HG03565 (cell line): ENCODE data around the gene MAP4K2.

ENCODE experiments used
- ATAC-seq: cut with Tn5 transposase; IDR thresholded peaks from one replicate; pipeline ENCODE4 v1.9.1; 2021; ENCODE audit warnings: mild to moderate bottlenecking, moderate library complexity; ENCODE audit not compliant: unreplicated experiment

The MAP4K2 gene

GRCh38 chr11:64772303-64773018, 30.6 kb downstream of the MAP4K2 start:
- no peak for ATAC-seq

DNA sequence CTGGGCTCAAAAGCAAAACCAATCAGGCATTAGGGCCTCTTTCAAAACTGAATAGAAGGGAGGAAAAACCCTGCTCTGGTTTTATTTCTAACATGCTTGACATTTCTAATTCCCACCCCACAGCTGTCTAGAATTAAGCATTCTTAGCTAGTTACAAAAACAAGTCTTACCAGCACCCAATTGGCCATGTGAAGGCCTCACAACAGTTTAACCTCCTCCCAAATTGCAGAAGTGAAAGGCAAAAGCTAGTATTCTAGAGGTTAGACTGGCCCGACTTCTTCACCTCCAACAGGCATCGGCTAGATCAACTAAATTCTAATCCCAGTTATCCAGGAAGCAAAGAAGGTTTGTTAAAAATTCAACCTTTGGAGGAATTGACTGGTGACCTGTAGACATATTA, 31.2 kb downstream of the MAP4K2 start:
- ATAC-seq: no peak

DNA sequence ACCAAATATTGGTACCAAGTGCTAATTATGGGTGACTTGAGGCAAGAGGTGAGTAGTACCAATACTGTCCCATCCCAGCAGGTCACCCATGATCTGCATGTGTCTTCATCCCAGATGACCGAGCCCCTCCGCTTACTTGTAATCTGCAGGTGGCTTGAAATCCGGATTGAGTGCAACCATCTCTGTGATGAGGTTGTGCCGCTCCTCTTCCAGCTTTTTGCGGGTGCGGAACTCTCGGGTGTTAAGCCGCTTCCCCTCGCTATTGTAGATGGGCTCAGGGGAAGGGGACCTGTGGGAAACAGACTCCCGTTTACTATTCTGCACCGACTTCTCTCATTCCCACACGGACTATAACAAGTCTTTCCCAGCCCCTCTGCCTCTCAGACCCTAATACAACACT, 32.9 kb downstream of the MAP4K2 start:
- ATAC-seq: no peak

DNA sequence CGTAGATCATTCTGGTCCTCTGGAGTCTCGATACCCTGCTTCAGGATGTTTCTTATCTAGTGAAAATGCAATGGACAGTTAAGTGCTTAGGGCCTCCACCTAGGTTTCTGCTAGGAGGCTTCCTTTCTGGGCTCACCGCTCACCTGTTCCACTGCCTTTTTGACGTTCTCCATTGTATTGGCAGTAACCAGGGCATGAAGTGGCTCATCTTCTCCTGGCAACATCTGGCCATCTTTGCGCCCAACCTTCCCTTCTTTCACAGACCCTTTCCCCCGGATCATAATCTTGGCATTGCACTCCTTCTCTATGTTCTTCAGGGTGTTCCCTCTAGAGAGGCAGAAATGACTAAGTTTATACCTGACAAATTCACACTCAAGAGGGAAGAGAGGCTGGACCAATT, 33.7 kb downstream of the MAP4K2 start:
- ATAC-seq: no peak

- no peak for ATAC-seq
These were observed 34.7 kb downstream of the MAP4K2 start for GRCh38 chr11:64768300-64768694.

DNA sequence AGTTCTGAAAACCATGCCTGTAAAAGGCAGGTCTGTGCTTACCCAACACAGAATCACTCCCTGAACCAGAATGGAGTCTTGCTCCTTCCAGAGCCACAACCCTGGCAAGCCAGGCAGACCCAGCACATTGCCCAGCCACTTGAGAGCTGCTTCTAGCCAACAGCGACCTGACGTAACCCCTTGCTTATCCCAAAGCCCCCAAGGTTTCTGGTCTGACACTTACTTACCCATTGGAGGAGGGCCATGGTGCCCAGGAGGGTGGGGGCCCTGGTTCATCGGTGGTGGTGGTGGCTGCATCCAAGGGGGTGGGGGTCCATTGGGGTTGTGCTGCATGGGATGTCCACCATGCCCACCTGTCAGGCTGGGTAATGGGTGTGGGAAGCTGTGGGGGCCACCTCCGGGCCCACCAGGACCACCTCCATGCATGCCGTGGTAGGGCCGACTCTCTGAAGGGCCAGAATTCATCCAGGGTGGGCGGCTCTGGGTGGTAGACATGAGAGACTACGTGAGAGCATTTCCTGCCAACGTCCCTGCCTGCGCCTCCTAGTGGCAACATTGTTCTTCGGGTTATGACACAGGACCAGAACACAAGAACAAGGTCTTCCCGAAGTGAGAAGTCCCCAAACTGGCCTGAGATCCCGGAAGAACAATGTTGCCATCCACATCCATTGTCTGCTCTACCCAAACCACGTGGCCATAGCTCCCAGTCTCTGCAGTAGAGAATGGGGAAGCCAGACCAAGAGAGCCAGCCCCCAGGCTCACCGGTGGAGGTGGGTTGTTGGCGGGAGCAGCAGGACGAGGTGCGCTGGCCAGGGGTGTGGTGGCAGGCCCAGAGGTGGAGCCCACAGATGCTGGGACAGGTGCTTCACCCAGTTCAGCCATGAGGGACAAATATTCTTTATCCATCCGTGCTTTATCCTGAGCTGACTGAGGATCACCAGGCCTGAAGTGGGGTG, 35.4 kb downstream of the MAP4K2 start:
- no peak for ATAC-seq

DNA sequence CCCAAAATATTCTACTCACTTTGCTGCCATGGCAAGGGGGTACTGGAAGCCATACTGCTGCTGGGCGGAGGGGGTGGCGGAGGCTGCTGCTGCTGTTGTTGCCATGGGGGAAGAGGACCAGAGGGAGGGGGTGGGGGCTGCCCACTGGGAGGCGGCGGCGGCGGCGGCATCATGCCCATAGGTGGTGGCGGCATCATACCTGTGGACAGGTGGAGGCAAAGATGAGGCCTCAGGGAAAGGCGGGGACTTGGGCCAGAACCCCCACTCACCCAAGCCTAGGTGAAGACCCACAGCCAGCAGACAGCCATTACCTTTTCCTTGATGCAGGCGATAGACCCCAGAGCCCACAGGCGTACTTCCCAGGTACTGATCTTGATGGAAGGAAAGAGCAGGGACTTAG, 36.1 kb downstream of the MAP4K2 start:
- no peak for ATAC-seq

DNA sequence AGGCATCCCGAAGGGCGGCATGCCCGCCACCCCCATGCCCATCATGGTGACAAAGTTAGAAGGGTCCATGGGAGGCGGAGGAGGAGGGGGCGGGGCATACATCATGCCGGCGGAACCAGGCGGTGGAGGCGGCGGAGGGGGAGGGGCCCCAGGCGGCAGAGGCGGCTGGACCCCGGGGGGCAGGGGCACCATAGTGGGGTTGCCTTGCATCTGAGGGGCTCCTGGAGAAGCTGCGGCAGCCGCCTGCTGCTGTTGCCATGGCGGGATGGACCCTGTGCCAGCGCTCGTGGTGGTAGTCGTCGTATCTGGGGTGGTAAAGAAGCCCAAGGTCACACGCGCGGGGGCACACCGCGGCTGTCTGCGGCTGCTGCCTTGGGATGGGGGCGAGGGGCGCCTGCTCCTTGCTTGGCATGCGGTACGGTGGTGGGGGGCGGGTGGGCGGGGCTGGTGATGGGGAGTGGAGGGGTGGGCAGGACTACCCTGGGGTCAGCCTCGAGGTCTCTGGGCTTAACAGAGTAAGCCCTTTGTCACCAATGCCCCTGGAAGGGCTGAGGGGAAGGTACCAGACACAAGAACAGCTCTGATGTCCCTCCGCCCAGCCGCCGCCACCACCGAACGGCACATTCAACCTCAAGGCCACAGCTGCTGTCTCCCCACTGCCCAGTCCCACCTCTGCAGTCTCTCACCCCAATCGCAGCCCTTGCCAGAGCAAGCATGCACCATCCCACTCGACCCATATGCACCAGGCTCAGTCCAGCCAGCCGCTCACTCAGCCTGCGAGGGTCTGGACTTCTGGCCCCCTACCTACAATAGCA, 37.0 kb downstream of the MAP4K2 start:
- no peak for ATAC-seq

DNA sequence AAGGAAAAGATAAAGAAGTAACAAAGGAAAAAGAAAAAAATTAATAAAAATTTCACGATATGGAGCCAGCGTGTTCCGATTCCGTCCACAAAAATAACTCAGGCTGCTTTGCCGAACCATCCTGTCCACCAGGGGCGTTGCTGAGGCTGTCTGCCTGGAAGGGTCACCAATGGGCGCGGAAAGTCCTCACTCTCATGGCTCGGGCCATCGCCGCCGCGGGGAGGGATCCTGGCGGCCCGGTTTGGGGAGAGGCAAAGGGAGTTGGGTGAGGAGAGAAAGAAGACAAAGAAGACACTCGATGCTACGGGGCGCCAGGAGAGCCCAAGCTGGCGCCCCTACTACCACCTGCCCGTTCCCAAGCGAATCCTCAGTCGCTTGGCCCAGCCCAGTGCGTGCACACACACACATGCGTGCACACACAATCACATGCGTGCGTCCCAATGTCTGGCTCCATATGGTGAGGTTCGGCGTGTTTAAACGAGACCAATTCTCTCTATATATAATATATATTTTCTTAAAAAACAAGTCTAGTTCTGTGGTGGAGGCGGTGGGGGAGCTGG, 37.6 kb downstream of the MAP4K2 start:
- no peak for ATAC-seq

GRCh38 chr11:64764753-64765152, 38.3 kb downstream of the MAP4K2 start:
- ATAC-seq: no peak

DNA sequence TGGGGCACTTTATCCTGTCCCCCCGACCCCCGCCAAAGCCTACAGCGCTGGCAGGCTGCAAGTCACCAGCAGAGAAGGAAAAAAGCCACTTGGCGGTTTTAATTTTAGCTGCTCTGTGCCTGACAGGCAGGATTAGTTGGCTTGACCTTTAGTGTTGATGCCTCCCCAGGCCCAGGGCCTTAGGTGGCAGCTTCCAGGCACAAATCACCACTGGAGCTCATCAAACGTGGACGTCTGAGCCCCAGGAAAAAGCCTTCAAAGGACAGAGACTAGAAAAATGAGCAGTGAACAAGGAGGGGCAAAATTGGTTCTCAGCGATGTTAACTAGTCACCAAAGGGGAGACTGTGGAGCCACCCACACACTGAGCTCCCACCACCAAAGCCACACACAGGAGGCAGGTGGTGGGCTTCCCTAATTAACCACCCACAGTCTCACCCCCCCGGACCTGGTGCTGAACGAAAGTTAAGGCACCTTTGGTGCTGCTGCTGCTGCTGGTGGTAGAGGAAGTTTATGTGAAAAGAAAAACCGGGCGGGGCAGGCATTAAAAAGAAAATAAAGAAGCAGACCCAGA, 38.9 kb downstream of the MAP4K2 start:
- no peak for ATAC-seq

DNA sequence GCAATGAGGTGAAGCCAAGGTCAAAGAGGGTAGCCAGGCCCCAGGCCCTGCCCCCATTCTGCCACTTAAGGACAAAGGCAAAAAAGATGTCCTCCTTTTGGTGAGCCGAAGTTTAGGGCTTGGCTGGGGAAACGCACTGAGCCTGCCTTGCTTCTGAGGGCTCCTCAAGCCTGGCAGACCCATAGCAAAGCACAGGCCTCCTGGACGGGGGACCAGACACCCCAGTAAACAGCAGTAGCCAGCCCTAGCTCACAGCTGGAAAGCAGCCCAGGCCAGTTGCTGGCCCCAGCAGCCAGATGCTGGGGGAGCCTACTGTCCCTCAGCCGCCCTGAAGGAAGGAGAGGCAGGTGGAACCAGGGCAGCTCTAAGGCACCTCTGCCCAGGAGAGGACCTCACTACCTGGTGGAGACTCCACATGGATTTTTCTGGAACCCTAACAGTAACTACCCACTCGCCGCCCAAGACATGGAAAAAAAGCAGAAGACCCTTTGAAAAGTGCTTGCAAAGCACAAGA, 39.4 kb downstream of the MAP4K2 start:
- ATAC-seq: no peak

- no peak for ATAC-seq
These were observed 40.1 kb downstream of the MAP4K2 start for GRCh38 chr11:64762674-64763525.

- no peak for ATAC-seq
These were observed 40.7 kb downstream of the MAP4K2 start for GRCh38 chr11:64762277-64762673.

- no peak for ATAC-seq
These were observed 42.1 kb downstream of the MAP4K2 start for GRCh38 chr11:64760759-64761420.

DNA sequence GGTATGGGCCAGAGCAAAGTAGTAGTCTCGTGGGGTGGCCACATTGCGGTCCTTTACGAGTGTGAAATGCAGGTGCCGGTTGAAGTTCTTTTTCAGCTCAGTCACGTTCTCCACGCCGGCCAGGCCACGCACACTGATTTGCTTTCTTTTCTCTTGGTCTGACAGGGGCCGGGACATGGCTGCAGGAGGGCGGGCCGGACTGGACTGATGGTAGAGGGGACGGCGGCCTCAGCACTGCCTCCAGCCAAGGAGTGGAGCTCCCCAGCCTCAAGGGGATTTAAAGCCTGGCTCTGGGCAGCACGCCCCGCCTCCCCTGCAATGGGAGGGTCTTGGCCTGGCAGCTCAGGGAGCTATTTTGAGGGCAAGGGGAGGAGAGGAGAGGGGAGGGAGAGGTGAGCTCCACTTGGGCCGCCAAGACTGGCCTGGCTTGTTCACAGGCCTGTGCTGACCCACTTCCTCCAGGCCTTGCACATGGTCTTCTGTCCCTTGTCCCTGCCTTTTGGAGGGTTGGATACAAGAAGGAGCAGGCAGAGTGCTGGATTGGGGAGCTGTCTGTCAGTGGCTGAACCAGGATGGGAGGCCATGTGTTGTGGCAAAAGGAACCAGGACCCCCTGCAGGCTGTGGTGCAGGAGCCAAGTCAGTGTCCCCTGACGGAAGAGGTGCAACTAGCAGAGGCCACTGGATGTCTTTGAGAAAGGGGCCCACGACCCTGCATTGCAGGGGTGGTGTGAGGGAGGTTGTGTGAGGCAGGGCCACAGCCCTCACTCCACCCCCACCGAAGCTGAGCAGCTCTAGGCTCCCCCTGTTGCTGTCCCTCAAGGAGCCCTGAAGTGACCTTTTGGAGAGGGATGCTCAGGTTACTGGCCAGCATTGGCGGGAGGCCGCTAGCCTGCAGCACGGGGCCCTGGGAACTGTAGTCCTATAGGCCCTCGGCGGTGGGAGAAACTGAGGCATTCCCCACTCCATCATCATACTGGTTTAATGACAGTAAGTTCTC, 43.0 kb downstream of the MAP4K2 start, which contains the start of gene PYGM:
Gene PYGM (minus strand): TSS at position 253 of the 998 bp plus-strand sequence. CDS start 76 bp downstream, at position 177.
- no peak for ATAC-seq

DNA sequence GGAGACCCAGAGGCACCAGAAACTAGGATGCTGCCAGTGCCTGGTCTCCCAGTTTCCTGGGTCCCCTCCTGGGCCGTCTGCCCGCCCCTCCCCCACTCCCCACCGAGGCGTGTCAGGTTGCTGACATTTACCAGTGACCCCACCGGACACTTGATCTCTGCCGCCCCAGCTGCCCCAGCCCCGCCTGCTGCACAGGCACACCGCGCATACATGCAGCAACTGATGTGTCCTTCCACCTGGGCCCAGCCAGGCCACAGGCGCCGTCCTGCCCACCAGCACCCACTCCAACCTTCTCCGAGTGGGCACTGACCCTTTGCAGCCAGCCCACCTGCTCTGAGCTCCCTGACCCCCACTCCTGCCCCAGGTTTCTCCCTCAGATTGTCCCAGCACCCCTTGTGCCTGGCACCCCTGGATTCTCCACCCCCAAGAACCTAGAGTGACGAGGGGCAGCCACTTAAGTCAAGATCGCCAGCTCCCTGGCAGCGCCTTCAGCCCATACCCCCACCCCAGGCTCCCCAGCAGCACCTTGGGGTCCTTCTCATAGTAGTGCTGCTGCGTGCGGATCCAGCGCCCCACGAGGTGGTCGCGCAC, 43.8 kb downstream of the MAP4K2 start:
- ATAC-seq: no peak
